Measurements from ENCODE around the gene ZFP36L1.

DNA sequence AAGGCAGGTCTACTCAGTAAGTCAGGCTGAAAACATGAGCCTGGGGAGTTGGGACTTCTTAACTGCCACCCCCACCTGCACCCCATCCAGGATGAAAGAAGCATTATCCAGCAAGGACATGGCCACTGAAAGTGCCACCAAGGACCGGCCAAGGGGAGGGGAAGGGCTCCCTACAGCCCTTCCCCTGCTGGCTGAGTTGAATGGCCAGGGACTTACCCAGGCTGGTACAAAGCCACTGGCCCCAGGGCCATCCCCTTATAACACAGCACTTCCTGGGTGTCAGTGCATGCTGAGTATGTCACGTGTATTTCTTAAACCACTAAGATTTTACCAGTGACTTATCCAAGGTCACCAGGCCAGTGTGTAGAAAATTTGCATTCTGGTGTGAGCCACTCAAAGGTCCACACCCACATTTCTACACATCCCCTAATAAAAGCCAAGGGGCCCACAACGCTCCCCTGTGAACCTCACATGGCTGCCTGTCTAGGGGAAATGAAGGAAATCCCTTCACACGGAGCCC, 29.3 kb upstream of the ZFP36L1 start:
- TF ChIP-seq, protein P1, sequence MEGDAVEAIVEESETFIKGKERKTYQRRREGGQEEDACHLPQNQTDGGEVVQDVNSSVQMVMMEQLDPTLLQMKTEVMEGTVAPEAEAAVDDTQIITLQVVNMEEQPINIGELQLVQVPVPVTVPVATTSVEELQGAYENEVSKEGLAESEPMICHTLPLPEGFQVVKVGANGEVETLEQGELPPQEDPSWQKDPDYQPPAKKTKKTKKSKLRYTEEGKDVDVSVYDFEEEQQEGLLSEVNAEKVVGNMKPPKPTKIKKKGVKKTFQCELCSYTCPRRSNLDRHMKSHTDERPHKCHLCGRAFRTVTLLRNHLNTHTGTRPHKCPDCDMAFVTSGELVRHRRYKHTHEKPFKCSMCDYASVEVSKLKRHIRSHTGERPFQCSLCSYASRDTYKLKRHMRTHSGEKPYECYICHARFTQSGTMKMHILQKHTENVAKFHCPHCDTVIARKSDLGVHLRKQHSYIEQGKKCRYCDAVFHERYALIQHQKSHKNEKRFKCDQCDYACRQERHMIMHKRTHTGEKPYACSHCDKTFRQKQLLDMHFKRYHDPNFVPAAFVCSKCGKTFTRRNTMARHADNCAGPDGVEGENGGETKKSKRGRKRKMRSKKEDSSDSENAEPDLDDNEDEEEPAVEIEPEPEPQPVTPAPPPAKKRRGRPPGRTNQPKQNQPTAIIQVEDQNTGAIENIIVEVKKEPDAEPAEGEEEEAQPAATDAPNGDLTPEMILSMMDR (IDR thresholded peaks at IDR 0.05): no peak
- TF ChIP-seq EP300 (IDR thresholded peaks at IDR 0.05): no peak

Measured in ovary (tissue), 3 donors.